Measurements from ENCODE around the gene PUS10. TPM values are rescaled to one million over a fixed set of nuclear protein-coding genes. Genes with fewer than 3 reads are reported as not detected.
A peak's percentile ranks its signal among the peaks of the same experiment; 100 is the strongest.

PUS10 gene
- polyA plus RNA-seq, 3 donors: 2.0 to 3.0 (median 2.8) TPM

GRCh38 chr2:61057562-61057961 lies 39.5 kb upstream of the PUS10 start:
- no peaks in the 10 kb centered on the region for H3K27me3 ChIP-seq (ENCODE audit: control insufficient read depth in 2 of 2, insufficient read depth in 2 of 2, low read length in 2 of 2)
- H3K9me3 ChIP-seq (replicated peaks in 1 of 2; ENCODE audit: control insufficient read depth in 1 of 2, insufficient read depth in 1 of 2, low read length in 2 of 2): no peaks in the 10 kb centered on the region
- intact Hi-C loops (cut with micrococcal nuclease): no loop called here
- Mint-ChIP-seq H3K36me3 (peaks cover 18 to 41% of the 10 kb centered on the region in 2 donors), H3K4me3 (no peak overlapping the region), H3K4me1 (no peaks in the 10 kb centered on the region), H3K9me3 (peaks cover 0 to 2% (median 0%) of the 10 kb centered on the region in 7 donors), H3K27ac (peak overlapping the region in 1 of 7 donors; percentile 44), H3K27me3 (ENCODE audit: low read depth in 3 of 3) (peaks cover 0 to 1% (median 0%) of the 10 kb centered on the region in 3 donors)
- peaks cover 8 to 32% of the 10 kb centered on the region in 2 donors for H3K36me3 ChIP-seq (replicated peaks in 1 of 2; ENCODE audit: control insufficient read depth in 1 of 2, insufficient read depth in 2 of 2, low read length in 2 of 2)
- no peak for TF ChIP-seq CTCF (IDR thresholded peaks at IDR 0.05)
- no peak overlapping the region for H3K9ac ChIP-seq (ENCODE audit: insufficient read depth, low read length, poor library complexity, severe bottlenecking)
- H3K4me3 ChIP-seq (replicated peaks in 1 of 3; ENCODE audit: low read depth in 2 of 3, low read length in 3 of 3): no peak overlapping the region
- H3K4me2 ChIP-seq (replicated peaks; ENCODE audit: extremely low read depth, low read length, poor library complexity, severe bottlenecking): no peak overlapping the region
- no peaks in the 10 kb centered on the region for H3K4me1 ChIP-seq (ENCODE audit: control insufficient read depth in 1 of 2, insufficient read depth in 2 of 2, low read length in 2 of 2)
- DNase-seq: no peak
- H3K79me2 ChIP-seq (ENCODE audit: insufficient read depth, low read length): no peaks in the 10 kb centered on the region
- no peak overlapping the region for H3K27ac ChIP-seq (ENCODE audit: low read depth in 1 of 2, low read length in 2 of 2)
- no peaks in the 10 kb centered on the region for H4K20me1 ChIP-seq (ENCODE audit: insufficient read depth, low read length)
- no peak overlapping the region for H2AFZ ChIP-seq (ENCODE audit: insufficient read depth, low read depth, low read length, poor library complexity, severe bottlenecking)

GRCh38 chr2:61055557-61055956 lies 37.5 kb upstream of the PUS10 start:
- Histone ChIP-seq H3K4me3 (replicated peaks in 1 of 3; ENCODE audit: low read depth in 2 of 3, low read length in 3 of 3) (no peak overlapping the region), H3K36me3 (replicated peaks in 1 of 2; ENCODE audit: control insufficient read depth in 1 of 2, insufficient read depth in 2 of 2, low read length in 2 of 2) (peaks cover 11 to 42% of the 10 kb centered on the region in 2 donors), H3K4me1 (ENCODE audit: control insufficient read depth in 1 of 2, insufficient read depth in 2 of 2, low read length in 2 of 2) (no peaks in the 10 kb centered on the region), H3K9me3 (replicated peaks in 1 of 2; ENCODE audit: control insufficient read depth in 1 of 2, insufficient read depth in 1 of 2, low read length in 2 of 2) (no peaks in the 10 kb centered on the region), H3K4me2 (replicated peaks; ENCODE audit: extremely low read depth, low read length, poor library complexity, severe bottlenecking) (no peak overlapping the region), H3K9ac (ENCODE audit: insufficient read depth, low read length, poor library complexity, severe bottlenecking) (no peak overlapping the region), H3K27me3 (ENCODE audit: control insufficient read depth in 2 of 2, insufficient read depth in 2 of 2, low read length in 2 of 2) (no peaks in the 10 kb centered on the region), H2AFZ (ENCODE audit: insufficient read depth, low read depth, low read length, poor library complexity, severe bottlenecking) (no peak overlapping the region), H3K79me2 (ENCODE audit: insufficient read depth, low read length) (no peaks in the 10 kb centered on the region), H4K20me1 (ENCODE audit: insufficient read depth, low read length) (no peaks in the 10 kb centered on the region), H3K27ac (ENCODE audit: low read depth in 1 of 2, low read length in 2 of 2) (no peak overlapping the region)
- intact Hi-C loops (cut with micrococcal nuclease): no loop called here
- TF ChIP-seq CTCF (IDR thresholded peaks at IDR 0.05): no peak
- Mint-ChIP-seq H3K4me1 (no peaks in the 10 kb centered on the region), H3K27ac (no peak overlapping the region), H3K27me3 (ENCODE audit: low read depth in 3 of 3) (peaks cover 0 to 1% (median 0%) of the 10 kb centered on the region in 3 donors), H3K36me3 (peaks cover 20 to 48% of the 10 kb centered on the region in 2 donors), H3K4me3 (no peak overlapping the region), H3K9me3 (peaks cover 0 to 2% (median 0%) of the 10 kb centered on the region in 7 donors)
- no peak for DNase-seq
- WGBS (ENCODE audit: insufficient coverage): 100% methylated on average over 2 of the region's 2 CpGs

Data from CD14-positive monocyte (primary cell).